Epithelial cell of proximal tubule (primary cell): ENCODE measurements around the gene GMEB2. TPM values are rescaled to one million over a fixed set of nuclear protein-coding genes. Genes with fewer than 3 reads are reported as not detected.

Source experiments
- DNase-seq: peaks from one replicate; pipeline ENCODE4 v3.0.0-alpha.2; 2011; ENCODE audit warnings: low read depth
- H3K4me3 ChIP-seq: 2 replicates; pipeline ENCODE4 v1.5.1; 2011; ENCODE audit warnings: low read depth, mild to moderate bottlenecking, low read length
- total RNA-seq: library from RNA; depleted of rRNA; stranded (reverse); fragments of >200 nt; gene quantifications from 2 replicates; pipeline ENCODE4 v1.2.3, GENCODE V29; 2015
- TF ChIP-seq, protein P1 (sequence below): conservative IDR thresholded peaks from 2 replicates; pipeline ENCODE4 v1.5.1; 2012; ENCODE audit warnings: low read depth, mild to moderate bottlenecking, low read length

Gene GMEB2
- total RNA-seq, 1 donor from 2014 or later, result 10.5 TPM

GRCh38 chr20:63591147-63591533, 35.8 kb downstream of the GMEB2 start:
- no peak for DNase-seq
- TF ChIP-seq, protein P1, sequence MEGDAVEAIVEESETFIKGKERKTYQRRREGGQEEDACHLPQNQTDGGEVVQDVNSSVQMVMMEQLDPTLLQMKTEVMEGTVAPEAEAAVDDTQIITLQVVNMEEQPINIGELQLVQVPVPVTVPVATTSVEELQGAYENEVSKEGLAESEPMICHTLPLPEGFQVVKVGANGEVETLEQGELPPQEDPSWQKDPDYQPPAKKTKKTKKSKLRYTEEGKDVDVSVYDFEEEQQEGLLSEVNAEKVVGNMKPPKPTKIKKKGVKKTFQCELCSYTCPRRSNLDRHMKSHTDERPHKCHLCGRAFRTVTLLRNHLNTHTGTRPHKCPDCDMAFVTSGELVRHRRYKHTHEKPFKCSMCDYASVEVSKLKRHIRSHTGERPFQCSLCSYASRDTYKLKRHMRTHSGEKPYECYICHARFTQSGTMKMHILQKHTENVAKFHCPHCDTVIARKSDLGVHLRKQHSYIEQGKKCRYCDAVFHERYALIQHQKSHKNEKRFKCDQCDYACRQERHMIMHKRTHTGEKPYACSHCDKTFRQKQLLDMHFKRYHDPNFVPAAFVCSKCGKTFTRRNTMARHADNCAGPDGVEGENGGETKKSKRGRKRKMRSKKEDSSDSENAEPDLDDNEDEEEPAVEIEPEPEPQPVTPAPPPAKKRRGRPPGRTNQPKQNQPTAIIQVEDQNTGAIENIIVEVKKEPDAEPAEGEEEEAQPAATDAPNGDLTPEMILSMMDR, result no peak
- H3K4me3 ChIP-seq, result no peak overlapping the region

DNA sequence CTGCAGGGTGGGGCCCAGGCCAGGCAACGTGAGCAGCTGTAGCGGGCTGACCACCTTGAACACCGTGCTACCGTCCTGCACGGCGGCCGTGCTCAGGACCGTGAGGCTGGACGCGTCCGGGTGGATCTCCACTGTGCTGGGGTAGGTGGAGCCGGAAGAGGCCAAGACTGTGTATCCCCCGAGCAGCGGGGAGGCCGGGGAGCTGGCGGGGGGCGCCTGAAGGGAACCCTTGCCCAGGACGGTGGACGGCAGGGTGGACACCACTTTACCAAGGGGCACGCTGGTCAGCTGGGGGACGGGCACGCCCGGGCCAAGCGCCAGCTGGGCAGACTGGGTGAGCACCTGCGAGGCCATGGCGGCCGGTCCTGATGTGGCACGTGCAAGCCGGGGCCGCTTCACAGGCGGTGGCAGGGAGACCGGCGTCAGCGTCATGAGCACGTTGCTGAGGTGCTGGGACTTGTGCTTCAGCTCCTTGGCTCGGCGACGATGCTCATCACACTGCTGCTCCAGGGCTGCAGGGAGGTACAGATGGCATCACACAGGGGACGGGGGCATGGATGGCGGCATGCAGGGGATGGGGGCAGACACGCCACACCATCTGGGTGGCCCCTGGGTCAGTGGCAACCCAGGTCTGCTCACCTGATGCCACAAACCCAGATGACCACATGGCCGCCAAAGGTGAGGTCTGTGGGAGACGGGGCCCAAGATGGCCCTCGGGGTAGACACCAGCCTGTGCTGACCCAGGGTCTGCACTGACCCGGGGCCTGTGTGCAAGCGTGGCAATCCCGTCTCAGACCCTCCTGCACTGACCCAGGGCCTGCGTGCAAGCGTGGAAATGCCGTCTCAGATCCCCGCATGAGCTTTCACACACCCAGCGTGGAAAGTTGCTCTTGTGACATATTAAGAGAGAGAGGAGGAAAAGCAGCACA, 36.4 kb downstream of the GMEB2 start:
- DNase-seq, result no peak
- no peak overlapping the region for H3K4me3 ChIP-seq
- TF ChIP-seq, protein P1, result no peak

DNA sequence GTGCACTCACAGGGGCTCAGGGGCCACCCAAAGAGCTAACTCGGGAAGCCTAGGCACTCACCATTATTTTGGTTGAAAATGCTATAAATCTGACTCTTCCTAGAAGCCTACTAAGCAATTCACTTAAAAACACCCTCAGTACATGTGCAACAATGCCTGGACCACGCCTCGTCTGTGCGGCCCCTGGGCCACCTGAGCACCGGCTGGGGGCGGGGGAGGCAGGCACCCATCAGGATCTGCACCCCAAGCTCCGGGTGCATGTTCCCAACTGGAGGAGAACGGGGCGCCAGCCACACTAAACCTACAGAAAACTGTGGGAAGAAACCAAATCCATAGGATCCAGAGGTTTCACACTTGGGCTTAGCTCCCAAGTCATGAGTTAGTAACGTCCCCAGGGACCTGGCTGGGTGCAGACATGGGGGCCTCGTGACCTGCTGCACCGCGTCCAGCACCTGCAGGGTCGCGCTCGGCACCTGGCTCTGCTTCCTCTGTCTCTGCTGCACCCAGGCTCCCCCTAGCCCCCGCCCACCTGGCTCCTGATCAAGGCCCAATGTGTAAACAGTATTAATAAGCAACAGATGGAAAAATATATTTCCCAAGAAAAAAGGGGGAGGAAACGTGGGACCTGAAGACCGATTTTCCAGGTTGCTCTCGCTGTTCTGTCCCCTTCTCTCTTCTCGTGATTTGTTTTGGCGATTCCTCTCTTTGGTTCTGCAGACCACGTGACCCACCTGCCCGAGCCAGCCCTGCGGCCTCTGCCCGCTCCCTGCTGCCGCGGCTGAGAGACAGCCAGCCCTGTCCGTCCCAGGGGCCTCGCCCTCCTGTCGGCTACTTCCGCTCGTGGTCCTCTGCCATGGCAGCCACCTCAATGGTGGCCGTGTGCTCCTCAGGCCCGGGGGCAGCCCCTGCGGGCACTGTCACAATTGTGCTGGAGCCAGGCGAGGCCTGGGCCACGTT, 37.4 kb downstream of the GMEB2 start:
- DNase-seq, result no peak
- no peak overlapping the region for H3K4me3 ChIP-seq
- TF ChIP-seq, protein P1, result no peak

- DNase-seq, result no peak
- no peak overlapping the region for H3K4me3 ChIP-seq
- TF ChIP-seq, protein P1, result no peak
Observed at GRCh38 chr20:63588641-63589041, 38.3 kb downstream of the GMEB2 start.

DNA sequence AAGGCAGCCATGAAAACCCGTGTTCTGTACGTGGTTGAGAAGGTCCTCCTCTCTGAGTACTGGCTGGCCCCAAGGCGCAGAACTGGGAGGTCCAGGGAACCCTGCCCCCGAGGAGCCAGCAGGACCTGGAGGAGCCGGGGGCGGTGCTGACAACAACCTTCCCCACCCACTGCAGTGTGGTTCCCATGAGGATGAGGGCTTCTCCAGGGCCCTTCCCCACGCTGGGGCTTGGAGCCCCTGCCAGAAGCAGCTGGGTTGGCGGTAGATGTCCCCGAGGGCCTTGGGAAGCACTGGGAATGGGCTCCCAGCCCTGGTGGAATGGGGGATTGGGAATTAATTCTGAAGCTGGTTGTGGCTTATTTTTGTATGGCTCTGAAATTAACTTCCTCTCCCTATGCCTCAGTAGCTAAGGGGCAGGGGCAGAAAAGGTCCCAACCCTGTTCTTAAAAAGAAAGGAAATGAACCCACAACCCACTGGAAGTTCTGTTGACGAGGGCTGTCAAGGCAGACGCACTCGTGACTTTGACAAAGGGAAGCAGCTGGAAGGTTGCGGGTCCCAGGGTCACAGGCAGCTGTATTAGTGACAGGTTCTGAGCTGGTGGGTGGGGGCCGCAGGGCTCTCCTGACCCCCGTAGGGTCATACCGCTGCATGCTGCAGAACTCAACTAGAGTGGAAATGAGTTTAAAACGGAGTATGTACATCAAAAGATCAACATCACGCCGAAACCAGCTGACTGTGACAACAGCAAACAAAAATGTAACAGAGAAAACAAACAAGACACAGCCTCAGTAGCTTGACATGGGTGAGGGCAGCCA, 38.9 kb downstream of the GMEB2 start:
- no peak for DNase-seq
- TF ChIP-seq, protein P1, result no peak

GRCh38 chr20:63587256-63587655, 39.6 kb downstream of the GMEB2 start:
- no peak overlapping the region for H3K4me3 ChIP-seq
- DNase-seq, result no peak
- TF ChIP-seq, protein P1, result no peak

More for the DNA sequence above, 38.9 kb downstream of the GMEB2 start:
- H3K4me3 ChIP-seq, result no peak overlapping the region
